RPMI7951 (cell line): ENCODE measurements around the gene XPA. TPM values are rescaled to one million over a fixed set of nuclear protein-coding genes. Genes with fewer than 3 reads are reported as not detected.
"Not testable (repeated sequence)": the region's sequence is repeated elsewhere in the genome, so short reads cannot be mapped to it uniquely, and the experiment has no call there.

ENCODE experiments used
- DNase-seq: peaks from one replicate; pipeline ENCODE4 v3.0.0-alpha.2; 2012; ENCODE audit warnings: low read depth
- total RNA-seq: library from RNA; depleted of rRNA; stranded (reverse); fragments of >200 nt; shearing (Covaris generic); gene quantifications from 2 replicates; pipeline ENCODE4 v1.2.3, GENCODE V29; 2014

The XPA gene
- total RNA-seq, 1 experiment from 2014 or later = 9.5 TPM

DNA sequence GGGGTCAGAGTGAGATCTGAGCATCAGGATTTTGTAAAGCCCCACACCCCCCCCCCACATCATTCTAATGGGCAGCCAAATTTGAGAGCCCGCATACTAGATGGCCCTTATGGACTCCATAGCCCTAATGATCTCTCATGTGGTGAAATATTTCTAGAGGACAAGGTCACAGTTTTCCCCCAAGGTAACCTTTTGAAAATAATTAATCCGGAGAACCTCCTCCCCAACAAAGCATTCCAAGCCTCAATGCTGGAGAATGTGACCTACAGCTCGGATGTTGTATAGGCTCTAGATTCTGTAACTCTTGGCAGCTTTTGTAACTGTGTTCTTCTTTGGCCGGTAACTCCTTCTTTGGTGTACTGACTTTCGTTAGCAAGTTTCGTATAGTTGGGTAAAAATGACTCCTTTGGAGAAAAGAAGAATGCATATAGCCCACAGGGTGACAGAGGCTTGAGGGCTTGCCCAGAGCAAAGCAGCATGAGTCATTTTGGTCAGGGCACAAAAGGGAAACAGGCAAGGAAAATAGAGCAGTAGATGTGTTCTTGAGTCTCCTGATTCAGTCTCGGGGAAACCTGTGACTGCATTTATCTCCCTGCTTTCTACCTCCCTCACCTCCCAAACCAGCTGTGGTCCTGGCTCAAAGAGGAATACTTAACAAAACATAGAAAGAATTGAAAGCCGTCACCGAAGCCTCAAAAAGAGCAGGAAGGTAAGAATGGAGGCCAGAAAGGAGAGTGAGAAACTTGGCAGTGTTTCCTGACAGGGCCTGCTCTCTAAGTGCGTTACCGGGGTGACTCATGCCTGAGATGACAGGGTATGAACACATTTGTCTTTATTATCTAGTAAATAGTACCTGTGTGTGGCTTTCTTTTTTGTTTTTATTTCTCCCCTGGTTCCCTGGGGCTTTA, 6.6 kb upstream of the XPA start:
- peak; percentile 72 for DNase-seq

DNA sequence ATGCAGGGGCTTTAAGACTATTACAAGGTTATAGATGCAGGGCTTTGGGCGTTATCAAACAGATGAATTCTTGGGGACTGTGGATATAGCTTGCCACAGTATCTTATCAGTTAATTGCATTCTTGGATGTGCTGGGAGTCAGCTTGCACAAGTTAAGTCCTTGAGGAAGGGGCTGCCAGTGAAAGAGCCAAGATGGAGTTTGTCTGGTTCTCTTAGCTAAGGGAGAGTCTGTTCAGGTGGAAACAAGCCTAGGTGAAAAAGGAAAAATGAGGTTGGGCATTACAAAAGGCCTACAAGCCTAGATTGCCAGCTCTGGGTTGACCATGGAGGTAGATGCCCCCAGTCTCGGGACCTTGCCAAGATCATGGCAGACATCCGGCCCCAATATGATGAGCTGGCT, 2.7 kb upstream of the XPA start:
- not testable (repeated sequence) for DNase-seq

GRCh38 chr9:97699281-97699680, 2.1 kb upstream of the XPA start:
- DNase-seq = peak; percentile 38

GRCh38 chr9:97698865-97699264, 1.7 kb upstream of the XPA start:
- DNase-seq = no peak

DNA sequence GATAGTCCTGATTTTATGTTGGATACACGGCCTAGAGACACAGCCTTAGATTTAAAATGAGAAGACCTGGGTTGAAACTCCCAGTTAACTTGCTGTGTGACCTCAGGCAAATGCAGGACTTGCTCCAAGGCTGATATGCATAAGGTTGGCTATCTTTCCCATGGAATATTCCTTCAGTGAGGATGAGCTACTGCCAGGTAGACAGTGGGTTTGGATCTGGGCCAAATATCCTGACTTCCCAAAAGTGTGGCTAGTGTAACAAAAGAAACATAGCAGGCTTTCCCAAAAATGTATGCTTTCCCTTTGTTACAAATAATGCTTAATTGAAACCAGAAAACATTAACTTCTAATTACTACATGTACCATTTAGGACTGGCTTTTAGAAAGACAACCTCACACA, 697 bp upstream of the XPA start:
- no peak for DNase-seq

DNA sequence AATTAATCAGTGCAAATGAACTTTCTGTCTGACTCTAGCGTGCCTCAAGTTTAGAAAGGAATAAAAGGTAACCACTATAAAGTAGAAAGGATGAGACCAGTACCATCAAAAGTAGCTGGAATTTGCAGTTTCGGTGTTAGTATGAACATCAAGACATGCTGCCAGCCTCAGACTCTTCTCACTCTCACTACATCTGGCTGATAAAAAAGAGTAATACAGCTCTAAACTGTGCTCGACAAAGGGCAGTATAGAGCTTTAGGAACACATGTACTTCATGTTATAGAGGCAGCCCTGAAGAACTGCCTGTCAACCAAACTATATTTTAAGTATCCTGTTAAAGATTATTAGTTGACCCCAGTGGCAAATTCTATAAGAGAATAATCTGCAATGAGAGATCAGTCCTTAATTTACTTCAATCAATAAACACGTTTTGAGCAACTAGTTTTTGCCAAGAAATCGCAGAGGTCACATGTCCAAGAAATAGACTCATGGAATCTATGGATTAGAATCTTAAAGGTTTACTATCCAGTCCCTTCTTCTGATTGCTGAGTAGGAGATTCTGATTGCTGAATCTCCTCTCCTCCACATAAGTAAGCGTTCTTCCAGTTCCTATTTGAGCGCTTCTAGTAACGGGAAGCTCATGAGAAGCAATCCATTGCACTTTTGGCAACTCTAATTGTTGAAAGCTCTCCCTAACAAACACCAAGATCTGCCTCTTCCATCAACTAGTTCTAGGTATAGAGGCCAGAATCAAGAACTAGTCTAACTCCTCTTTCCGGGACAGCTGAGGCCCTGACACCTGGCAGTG, 941 bp downstream of the XPA start:
- no peak for DNase-seq

DNA sequence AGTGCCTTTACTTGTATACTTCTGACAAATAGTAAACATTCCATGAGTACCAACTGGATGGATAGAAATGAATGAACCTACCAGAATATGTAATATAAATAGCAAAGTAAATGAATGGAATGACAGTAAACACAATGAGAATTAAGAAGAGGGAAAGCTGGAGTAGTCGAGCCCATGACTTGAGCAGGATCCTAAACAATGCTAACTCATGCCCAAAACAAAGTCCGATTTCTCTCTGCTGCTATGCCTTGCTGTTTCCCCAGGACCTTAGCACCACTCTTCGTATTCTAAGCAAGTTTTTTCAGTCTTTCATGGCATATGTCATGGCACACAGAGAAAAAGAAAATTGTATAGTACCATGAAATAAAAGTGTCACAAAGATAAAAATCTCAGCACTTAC, 1.8 kb downstream of the XPA start:
- no peak for DNase-seq

DNA sequence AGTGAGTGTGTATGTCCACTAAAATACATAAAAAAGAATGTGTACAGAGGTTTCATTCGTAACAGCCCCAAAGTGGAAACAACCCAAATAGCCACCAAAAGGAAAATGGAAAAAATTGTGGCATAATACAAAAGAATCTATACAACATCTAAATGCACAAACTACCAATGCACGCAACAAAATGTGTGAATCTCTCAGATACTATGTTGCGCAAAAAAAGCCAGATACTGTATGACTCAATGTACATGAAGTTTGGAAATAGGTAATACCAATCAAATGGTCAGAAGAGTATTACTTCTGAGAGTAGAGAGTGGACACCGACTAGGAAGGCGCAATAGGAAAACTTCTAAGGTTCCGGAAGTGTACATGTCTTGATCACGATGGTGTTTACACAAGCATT, 2.4 kb downstream of the XPA start:
- DNase-seq = no peak

DNA sequence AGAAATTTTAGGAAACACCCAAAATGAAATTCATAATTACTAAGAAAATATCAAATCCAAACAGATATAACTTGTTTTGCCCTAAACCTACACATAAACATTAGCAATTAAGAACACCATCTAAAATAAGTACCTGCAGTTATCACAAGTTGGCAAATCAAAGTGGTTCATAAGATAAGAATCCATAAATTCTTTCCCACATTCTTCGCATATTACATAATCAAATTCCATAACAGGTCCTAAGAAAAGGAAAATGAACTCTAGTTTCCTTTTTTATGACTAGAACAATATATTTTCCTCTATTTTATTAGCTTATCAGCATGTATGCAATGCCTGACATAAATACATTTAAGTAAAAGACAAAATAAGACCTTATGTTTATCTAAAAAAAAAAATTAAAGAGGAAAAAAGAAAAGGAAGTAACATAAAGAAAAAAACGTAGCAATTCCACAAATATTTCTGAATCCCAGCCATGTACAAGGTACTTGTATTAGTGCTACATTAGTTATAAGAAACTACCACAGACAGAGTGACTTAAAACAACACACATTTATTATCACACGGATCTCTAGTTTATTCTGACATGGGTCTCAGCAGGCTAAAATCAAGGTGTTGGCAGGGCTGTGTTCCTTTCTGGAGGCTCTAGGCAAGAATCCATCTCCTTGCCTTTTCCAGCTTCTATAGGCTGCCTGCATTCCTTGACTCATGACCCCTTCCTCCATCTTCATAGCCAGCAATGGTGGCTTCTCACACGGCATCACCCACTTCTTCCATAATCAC, 7.5 kb downstream of the XPA start:
- DNase-seq = no peak

- no peak for DNase-seq
Measured at GRCh38 chr9:97688654-97689053, 8.5 kb downstream of the XPA start.

DNA sequence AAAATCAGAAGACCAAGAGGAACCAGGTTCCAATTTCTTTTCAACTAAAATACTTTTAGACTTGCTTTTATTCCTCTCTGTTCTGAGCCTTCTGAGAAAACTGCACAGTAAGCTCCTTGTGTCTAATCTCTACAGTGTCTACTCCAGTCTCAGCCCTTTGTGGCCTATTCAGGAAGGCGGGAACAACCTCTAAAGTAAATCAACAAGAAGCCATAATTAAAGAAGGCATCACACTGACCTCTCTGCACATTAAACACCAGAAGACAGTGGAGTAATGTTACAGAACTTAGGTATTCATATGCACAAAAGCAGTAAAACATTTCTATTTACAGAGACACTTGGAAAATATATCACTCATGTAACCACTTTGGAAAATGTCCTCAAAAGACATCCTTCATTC, 14.9 kb downstream of the XPA start:
- DNase-seq = no peak

DNA sequence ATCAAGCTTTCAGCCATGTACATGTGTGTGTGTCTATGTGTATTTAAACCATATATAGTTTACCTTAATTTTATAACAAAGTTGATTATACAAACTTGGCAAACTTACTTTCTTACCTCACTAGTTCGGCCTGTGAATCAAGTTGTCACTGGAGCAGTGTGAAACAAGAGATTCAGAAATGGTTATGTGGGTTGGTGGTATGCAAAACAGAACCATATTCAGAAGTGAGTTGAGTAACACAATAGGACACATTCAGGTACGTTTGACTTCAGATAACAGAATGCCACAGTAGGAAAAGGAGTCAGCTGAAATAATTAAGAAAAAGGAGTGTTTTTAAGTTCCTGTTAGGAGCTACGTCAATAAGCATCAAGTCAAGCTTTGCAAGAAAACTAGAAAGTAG, 21.5 kb downstream of the XPA start:
- no peak for DNase-seq

- DNase-seq = no peak
Measured at GRCh38 chr9:97673922-97674321, 23.2 kb downstream of the XPA start.

DNA sequence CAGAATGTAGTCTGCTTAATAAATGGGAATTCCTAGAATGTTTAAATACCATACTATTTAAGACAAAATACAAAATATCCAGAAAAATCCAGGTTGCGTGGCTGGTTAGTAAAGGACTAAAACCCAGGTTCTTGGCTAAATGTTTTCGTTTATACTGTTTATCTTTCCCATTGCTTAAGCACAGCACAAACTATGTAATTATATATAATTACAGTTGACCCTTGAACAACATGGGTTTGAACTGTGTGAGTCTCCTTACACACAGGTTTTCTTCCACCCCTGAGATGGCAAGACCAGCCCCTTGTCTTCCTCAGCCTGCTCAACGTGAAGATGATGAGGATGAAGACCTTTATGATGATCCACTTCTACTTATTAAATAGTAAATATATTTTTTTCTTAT, 24.7 kb downstream of the XPA start:
- no peak for DNase-seq

GRCh38 chr9:97670586-97670985, 26.6 kb downstream of the XPA start:
- DNase-seq = no peak

DNA sequence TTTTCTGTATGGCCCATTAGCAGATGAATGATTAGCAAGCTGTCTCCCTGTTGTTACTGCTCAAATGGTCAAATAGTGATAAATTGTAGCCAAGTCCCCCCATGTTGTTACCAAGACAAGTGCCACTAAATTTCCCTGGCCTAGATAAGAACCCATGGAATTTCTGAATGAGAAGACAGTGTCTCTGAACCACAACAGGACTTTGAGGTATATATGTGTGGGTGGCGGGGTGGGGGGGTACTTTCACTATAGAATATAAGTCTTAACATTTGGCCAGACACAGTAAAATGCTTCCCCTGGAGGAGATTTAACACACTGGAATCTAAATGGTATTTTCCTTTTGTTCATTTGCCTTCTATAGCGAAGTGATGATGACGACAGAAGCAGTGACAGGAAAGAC, 28.7 kb downstream of the XPA start:
- no peak for DNase-seq

- DNase-seq = no peak
Measured at GRCh38 chr9:97666907-97667686, 30.0 kb downstream of the XPA start.

GRCh38 chr9:97665742-97666141, 31.4 kb downstream of the XPA start:
- no peak for DNase-seq

- DNase-seq = no peak
Measured at GRCh38 chr9:97660847-97661246, 36.3 kb downstream of the XPA start.

- DNase-seq = no peak
Measured at GRCh38 chr9:97660340-97660739, 36.8 kb downstream of the XPA start.

- DNase-seq = no peak
Measured at GRCh38 chr9:97659771-97660170, 37.4 kb downstream of the XPA start.
